Trophoblast cell (in vitro differentiated cells and primary cell): ENCODE results near the gene CCDC107.

Experiments used
- DNase-seq, 2 donors: peaks; one replicate each; pipeline ENCODE4 v3.0.0-alpha.2; 2016
- H2AFZ ChIP-seq: 2 replicates; pipeline ENCODE4 v1.6.1; 2013; ENCODE audit warnings: low read length, moderate library complexity, mild to moderate bottlenecking; ENCODE audit not compliant: insufficient read depth, poor library complexity
- H2AK5ac ChIP-seq: 2 replicates; pipeline ENCODE4 v1.6.1; 2013; ENCODE audit warnings: mild to moderate bottlenecking, low read length
- H2BK120ac ChIP-seq: 2 replicates; pipeline ENCODE4 v1.6.1; 2013; ENCODE audit warnings: low read length, mild to moderate bottlenecking, moderate library complexity; ENCODE audit not compliant: insufficient read depth, poor library complexity
- H2BK12ac ChIP-seq: 2 replicates; pipeline ENCODE4 v1.6.1; 2013; ENCODE audit warnings: mild to moderate bottlenecking, low read length, moderate library complexity
- H2BK5ac ChIP-seq: 2 replicates; pipeline ENCODE4 v1.6.1; 2013; ENCODE audit warnings: low read length, low read depth, moderate library complexity, mild to moderate bottlenecking; ENCODE audit not compliant: poor library complexity
- H3K14ac ChIP-seq: 2 replicates; pipeline ENCODE4 v1.6.1; 2013; ENCODE audit warnings: mild to moderate bottlenecking, low read length
- H3K18ac ChIP-seq: 2 replicates; pipeline ENCODE4 v1.6.1; 2013; ENCODE audit warnings: mild to moderate bottlenecking, low read length
- H3K23ac ChIP-seq: 2 replicates; pipeline ENCODE4 v1.6.1; 2013; ENCODE audit warnings: low read length
- H3K27ac ChIP-seq: 2 replicates; pipeline ENCODE4 v1.5.1; 2013; ENCODE audit warnings: low read depth, mild to moderate bottlenecking, inconsistent platforms, low read length, moderate library complexity
- H3K27me3 ChIP-seq: 2 replicates; pipeline ENCODE4 v1.6.1; 2013; ENCODE audit warnings: inconsistent platforms, mild to moderate bottlenecking, low read length, moderate library complexity; ENCODE audit not compliant: insufficient read depth
- H3K36me3 ChIP-seq, 2 experiments: 1 replicate in 1 of 2; 2 replicates in 1 of 2; pipeline ENCODE4 v1.6.1; 2013; ENCODE audit warnings: low read length in 2 of 2, mild to moderate bottlenecking in 2 of 2, moderate library complexity in 1 of 2; ENCODE audit not compliant: insufficient read depth in 2 of 2, control insufficient read depth in 1 of 2
- H3K4ac ChIP-seq: 2 replicates; pipeline ENCODE4 v1.6.1; 2013; ENCODE audit warnings: low read depth, mild to moderate bottlenecking, low read length, moderate library complexity
- H3K4me1 ChIP-seq, 2 experiments: 1 replicate in 1 of 2; 2 replicates in 1 of 2; pipeline ENCODE4 v1.6.1; 2013; ENCODE audit warnings: low read length in 2 of 2, mild to moderate bottlenecking in 2 of 2, moderate library complexity in 1 of 2; ENCODE audit not compliant: insufficient read depth in 2 of 2, control insufficient read depth in 1 of 2
- H3K4me2 ChIP-seq: 2 replicates; pipeline ENCODE4 v1.6.1; 2013; ENCODE audit warnings: inconsistent platforms, mild to moderate bottlenecking, low read length, moderate library complexity
- H3K4me3 ChIP-seq: 2 replicates; pipeline ENCODE4 v1.5.1; 2013; ENCODE audit warnings: mild to moderate bottlenecking, low read depth, low read length, inconsistent platforms
- H3K79me1 ChIP-seq: one replicate; pipeline ENCODE4 v1.6.1; 2013; ENCODE audit warnings: low read length
- H3K79me2 ChIP-seq: 2 replicates; pipeline ENCODE4 v1.6.1; 2013; ENCODE audit warnings: low read length, mild to moderate bottlenecking; ENCODE audit not compliant: control insufficient read depth, insufficient read depth, poor library complexity
- H3K9ac ChIP-seq: 2 replicates; pipeline ENCODE4 v1.6.1; 2013; ENCODE audit warnings: mild to moderate bottlenecking, low read length
- H3K9me3 ChIP-seq: 2 replicates; pipeline ENCODE4 v1.6.1; 2013; ENCODE audit warnings: low read depth, mild to moderate bottlenecking, control low read depth, inconsistent platforms, low read length; ENCODE audit not compliant: insufficient read depth
- H4K12ac ChIP-seq: 2 replicates; pipeline ENCODE4 v1.6.1; 2013; ENCODE audit warnings: low read depth, mild to moderate bottlenecking, low read length, moderate library complexity
- H4K8ac ChIP-seq: 2 replicates; pipeline ENCODE4 v1.6.1; 2013; ENCODE audit warnings: low read depth, mild to moderate bottlenecking, low read length, moderate library complexity
- H4K91ac ChIP-seq: one replicate; pipeline ENCODE4 v1.6.1; 2013; ENCODE audit warnings: low read depth, mild to moderate bottlenecking, low read length, moderate library complexity
- WGBS: extraction: QIAGEN DNeasy Blood & Tissue Kit; methylation state at CpG from one replicate; pipeline ENCODE4 v1.1.7; 2013; ENCODE audit warnings: missing lambda C conversion rate; ENCODE audit not compliant: insufficient read length, insufficient coverage; ENCODE audit errors: extremely low coverage; 5-methylcytosine and 5-hydroxymethylcytosine counted together

Gene CCDC107

GRCh38 chr9:35689542-35690293 lies 31.6 kb downstream of the CCDC107 start, which contains the start of gene TPM2:
TPM2 (minus strand) TSS chr9:35689925; CDS start chr9:35689817, 108 bp downstream.
- peak within 1 kb of the TSS; percentile 96 for H3K18ac ChIP-seq
- peak within 1 kb of the TSS; percentile 69 for H4K12ac ChIP-seq
- H2AK5ac ChIP-seq: peak within 1 kb of the TSS; percentile 90
- H3K4me1 ChIP-seq: peaks cover 16 to 24% of the 10 kb centered on the region in 2 experiments
- H3K4me2 ChIP-seq: peak within 1 kb of the TSS; percentile 68
- peak within 1 kb of the TSS; percentile 95 for H3K14ac ChIP-seq
- H2BK12ac ChIP-seq: peak within 1 kb of the TSS; percentile 51
- no peaks in the 10 kb centered on the region for H3K9me3 ChIP-seq
- H3K4ac ChIP-seq: peak within 1 kb of the TSS; percentile 92
- no peak within 1 kb of the TSS for H3K23ac ChIP-seq
- peaks cover 14% of the 10 kb centered on the region for H3K79me2 ChIP-seq
- peak within 1 kb of the TSS; percentile 87 for H3K4me3 ChIP-seq
- H3K36me3 ChIP-seq: peaks cover 17 to 18% of the 10 kb centered on the region in 2 experiments
- peak within 1 kb of the TSS; percentile 85 for H4K8ac ChIP-seq
- peak within 1 kb of the TSS; percentile 91 for H3K27ac ChIP-seq
- WGBS: no CpG with 5 or more reads among the region's 61 CpGs
- H3K79me1 ChIP-seq: peaks cover 20% of the 10 kb centered on the region
- H4K91ac ChIP-seq: peak within 1 kb of the TSS; percentile 87
- peak within 1 kb of the TSS; percentile 76 for H2BK5ac ChIP-seq
- no peaks in the 10 kb centered on the region for H3K27me3 ChIP-seq
- peak within 1 kb of the TSS; percentile 97 for H2BK120ac ChIP-seq
- H3K9ac ChIP-seq: peak within 1 kb of the TSS; percentile 87
- DNase-seq: peak; percentile 40 to 52
- peak within 1 kb of the TSS; percentile 72 for H2AFZ ChIP-seq

GRCh38 chr9:35690294-35690613 lies 32.2 kb downstream of the CCDC107 start:
- peak overlapping the region; percentile 68 for H3K4me2 ChIP-seq
- H3K9ac ChIP-seq: peak overlapping the region; percentile 13
- peaks cover 20% of the 10 kb centered on the region for H3K79me1 ChIP-seq
- DNase-seq: no peak
- H3K4me1 ChIP-seq: peaks cover 16 to 24% of the 10 kb centered on the region in 2 experiments
- H3K9me3 ChIP-seq: no peaks in the 10 kb centered on the region
- no CpG with 5 or more reads among the region's 21 CpGs for WGBS
- H2AFZ ChIP-seq: peak overlapping the region; percentile 43
- peak overlapping the region; percentile 49 for H3K4ac ChIP-seq
- H4K91ac ChIP-seq: peak overlapping the region; percentile 85
- peak overlapping the region; percentile 51 for H2BK5ac ChIP-seq
- H3K36me3 ChIP-seq: peaks cover 12 to 13% of the 10 kb centered on the region in 2 experiments
- H2BK12ac ChIP-seq: peak overlapping the region; percentile 8
- peak overlapping the region; percentile 91 for H3K27ac ChIP-seq
- no peaks in the 10 kb centered on the region for H3K27me3 ChIP-seq
- H3K79me2 ChIP-seq: peaks cover 14% of the 10 kb centered on the region
- H3K18ac ChIP-seq: peak overlapping the region; percentile 90
- H3K4me3 ChIP-seq: peak overlapping the region; percentile 65
- H4K8ac ChIP-seq: peak overlapping the region; percentile 64
- peak overlapping the region; percentile 88 for H3K14ac ChIP-seq
- H2AK5ac ChIP-seq: peak overlapping the region; percentile 64
- H4K12ac ChIP-seq: peak overlapping the region; percentile 63
- no peak overlapping the region for H3K23ac ChIP-seq
- peak overlapping the region; percentile 97 for H2BK120ac ChIP-seq

- Histone ChIP-seq H3K9me3 (no peaks in the 10 kb centered on the region), H3K18ac (peak overlapping the region; percentile 90), H3K4ac (peak overlapping the region; percentile 4), H2BK120ac (peak overlapping the region; percentile 97), H4K12ac (peak overlapping the region; percentile 49), H3K79me1 (peaks cover 20% of the 10 kb centered on the region), H2BK12ac (peak overlapping the region; percentile 1), H3K36me3 (peaks cover 7 to 8% of the 10 kb centered on the region in 2 experiments), H4K91ac (peak overlapping the region; percentile 85), H2AFZ (peak overlapping the region; percentile 43), H3K27ac (peak overlapping the region; percentile 91), H3K27me3 (no peaks in the 10 kb centered on the region), H3K4me1 (peaks cover 16 to 24% of the 10 kb centered on the region in 2 experiments), H4K8ac (peak overlapping the region; percentile 69), H2AK5ac (no peak overlapping the region), H2BK5ac (peak overlapping the region; percentile 51), H3K23ac (no peak overlapping the region), H3K79me2 (peaks cover 14% of the 10 kb centered on the region), H3K9ac (peak overlapping the region; percentile 79), H3K4me3 (peak overlapping the region; percentile 65), H3K14ac (peak overlapping the region; percentile 88), H3K4me2 (peak overlapping the region; percentile 68)
- no CpG with 5 or more reads among the region's 61 CpGs for WGBS
- DNase-seq: peak; percentile 25 to 55
Measured at GRCh38 chr9:35690614-35691333, 32.7 kb downstream of the CCDC107 start.

- peak overlapping the region; percentile 1 for H2BK12ac ChIP-seq
- H3K27me3 ChIP-seq: no peaks in the 10 kb centered on the region
- no CpG with 5 or more reads among the region's 10 CpGs for WGBS
- no peaks in the 10 kb centered on the region for H3K9me3 ChIP-seq
- H3K4ac ChIP-seq: peak overlapping the region; percentile 1
- H3K27ac ChIP-seq: peak overlapping the region; percentile 91
- H3K36me3 ChIP-seq: peaks cover 7% of the 10 kb centered on the region in 2 experiments
- H3K14ac ChIP-seq: peak overlapping the region; percentile 25
- peak overlapping the region; percentile 77 for H3K9ac ChIP-seq
- H3K18ac ChIP-seq: peak overlapping the region; percentile 26
- peak overlapping the region; percentile 49 for H4K12ac ChIP-seq
- no peak overlapping the region for H2AFZ ChIP-seq
- H2BK120ac ChIP-seq: peak overlapping the region; percentile 21
- H3K4me1 ChIP-seq: peaks cover 16 to 24% of the 10 kb centered on the region in 2 experiments
- peaks cover 20% of the 10 kb centered on the region for H3K79me1 ChIP-seq
- H3K23ac ChIP-seq: no peak overlapping the region
- peaks cover 14% of the 10 kb centered on the region for H3K79me2 ChIP-seq
- peak overlapping the region; percentile 23 for H2BK5ac ChIP-seq
- peak overlapping the region; percentile 69 for H4K8ac ChIP-seq
- H3K4me3 ChIP-seq: peak overlapping the region; percentile 34
- no peak overlapping the region for H2AK5ac ChIP-seq
- peak overlapping the region; percentile 68 for H3K4me2 ChIP-seq
- peak in 1 of 2 donors; percentile 43 for DNase-seq
- H4K91ac ChIP-seq: peak overlapping the region; percentile 56
Measured at GRCh38 chr9:35691334-35691650, 33.2 kb downstream of the CCDC107 start.
